ENCODE results near the gene PTPRM.

DNA sequence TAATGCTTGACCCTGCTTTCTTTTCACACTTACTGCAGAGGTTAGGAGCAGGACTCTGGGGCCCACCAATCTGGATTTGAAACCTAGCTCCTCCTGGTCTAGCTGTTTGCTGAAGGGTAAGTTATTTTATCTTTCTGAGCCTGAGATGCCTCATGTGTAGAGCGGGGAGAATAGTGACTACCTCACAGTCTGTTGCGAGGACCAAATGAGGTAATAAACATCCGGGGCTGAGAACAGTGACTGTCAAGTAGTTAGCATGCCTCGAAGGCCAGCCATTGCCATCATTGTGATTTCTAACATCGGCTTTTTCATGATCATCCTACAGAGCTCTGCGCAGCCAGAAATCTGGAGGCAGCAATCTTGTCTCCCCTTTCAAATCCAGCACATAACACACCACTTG lies 32.9 kb downstream of the PTPRM start:
- TF ChIP-seq EZH2 (IDR thresholded peaks at IDR 0.05; ENCODE audit: insufficient read depth, poor library complexity, severe bottlenecking) = no peak
- no peak for TF ChIP-seq EZH2phosphoT487 (IDR thresholded peaks at IDR 0.05; ENCODE audit: insufficient read depth, low read depth)
